NOMO-1 (cell line): Measurements from ENCODE around the gene GCC2.
"Not testable (repeated sequence)": the region's sequence is repeated elsewhere in the genome, so short reads cannot be mapped to it uniquely, and the experiment has no call there.

ENCODE experiments used
- DNase-seq, 2 experiments: peaks; one replicate each; lab custom pipeline; 2025; ENCODE audit not compliant: unreplicated experiment in 2 of 2; lab: John Stamatoyannopoulos, UW

The GCC2 gene

DNA sequence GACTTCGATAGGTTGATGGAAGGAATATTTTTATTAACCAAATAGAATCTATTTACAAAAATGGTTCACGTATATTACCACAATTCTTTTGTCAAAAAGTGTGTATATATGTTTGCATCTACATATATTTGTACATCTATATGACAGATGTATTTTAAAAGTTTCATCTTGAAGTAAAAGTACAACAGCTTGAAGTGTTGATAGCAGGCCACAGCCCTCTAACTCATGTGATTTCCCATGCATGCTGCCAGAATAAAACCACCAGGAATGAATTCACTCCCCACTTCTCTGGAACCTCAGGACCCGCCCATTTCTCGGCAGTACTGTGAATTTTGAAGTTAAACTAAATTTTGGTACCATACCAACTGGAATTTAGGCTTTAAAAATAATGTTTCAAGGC lies 58.6 kb downstream of the GCC2 start:
- not testable (repeated sequence) for DNase-seq

DNA sequence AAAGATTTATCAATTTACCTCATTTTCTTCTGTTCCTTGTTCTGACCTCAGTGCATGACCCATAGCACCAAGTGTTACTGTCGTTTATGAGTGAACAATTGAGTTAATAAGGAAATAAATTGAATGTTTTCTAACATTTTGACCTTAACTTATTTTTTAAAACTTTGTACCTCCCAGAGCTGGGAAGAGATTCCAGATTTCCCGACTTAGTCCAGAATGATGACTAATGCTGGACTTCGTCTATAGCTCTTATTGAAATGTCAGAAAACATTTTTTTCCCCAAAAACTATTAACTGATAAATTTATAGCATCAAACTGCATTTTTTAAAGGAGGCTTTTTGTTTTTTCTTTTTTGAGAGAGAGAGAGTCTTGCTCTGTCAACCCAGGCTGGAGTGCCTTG lies 63.4 kb downstream of the GCC2 start:
- not testable (repeated sequence) for DNase-seq

DNA sequence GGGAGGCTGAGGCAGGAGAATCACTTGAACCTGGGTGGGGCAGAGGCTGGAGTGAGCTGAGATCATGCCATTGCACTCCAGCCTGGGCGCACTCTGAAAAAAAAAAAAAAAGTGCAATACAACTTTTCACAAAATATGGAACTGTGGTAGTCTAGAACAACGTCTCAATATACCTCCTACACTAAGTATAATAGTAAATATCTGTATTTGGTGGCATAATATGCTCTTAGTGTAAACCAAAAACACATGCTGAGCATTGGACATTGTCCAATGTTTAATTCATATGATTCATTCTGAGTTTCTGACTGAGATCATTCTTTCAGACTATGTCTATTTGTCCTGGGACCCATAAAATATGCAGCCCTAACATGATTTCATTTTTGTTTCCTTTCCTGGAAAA lies 65.5 kb downstream of the GCC2 start:
- not testable (repeated sequence) for DNase-seq

DNA sequence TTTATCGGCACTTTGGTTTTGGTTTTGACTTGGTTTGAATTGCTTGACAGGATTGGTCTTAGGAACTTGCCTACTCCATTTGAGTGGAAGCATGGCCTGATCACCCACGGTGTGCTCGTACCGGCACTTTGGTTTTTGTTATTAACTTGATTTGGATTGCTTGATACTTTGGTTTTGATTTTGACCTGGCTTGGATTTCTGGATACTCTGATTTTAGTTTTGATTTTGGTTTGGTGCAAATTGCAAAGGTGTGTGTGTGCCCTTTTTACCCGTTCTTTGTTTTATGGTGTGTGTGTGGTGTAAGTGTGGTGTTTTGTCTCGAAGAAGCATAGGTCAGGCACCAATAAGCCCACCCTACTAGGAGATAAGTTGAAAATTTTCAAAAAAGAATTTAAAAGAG lies 75.7 kb downstream of the GCC2 start:
- not testable (repeated sequence) for DNase-seq

DNA sequence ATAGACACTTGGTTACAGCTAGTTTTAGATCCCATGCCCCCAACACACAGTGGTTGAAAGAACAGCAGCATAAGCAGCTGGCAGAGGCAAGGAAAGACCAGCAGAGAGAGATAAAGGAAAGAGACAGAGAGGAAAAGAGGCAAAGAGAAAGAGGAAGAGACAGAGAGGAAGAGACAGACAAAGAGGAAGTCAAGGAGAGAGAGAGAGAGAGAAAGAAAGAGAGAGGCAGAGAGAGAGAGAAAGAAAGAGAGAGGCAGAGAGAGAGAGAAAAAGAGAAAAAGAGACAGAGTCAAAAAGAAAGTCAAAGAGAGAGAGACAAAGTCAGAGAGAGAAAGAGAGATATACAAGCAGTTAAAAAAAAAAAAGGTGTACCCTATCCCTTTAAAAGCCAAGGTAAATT lies 76.3 kb downstream of the GCC2 start:
- DNase-seq: not testable (repeated sequence)

DNA sequence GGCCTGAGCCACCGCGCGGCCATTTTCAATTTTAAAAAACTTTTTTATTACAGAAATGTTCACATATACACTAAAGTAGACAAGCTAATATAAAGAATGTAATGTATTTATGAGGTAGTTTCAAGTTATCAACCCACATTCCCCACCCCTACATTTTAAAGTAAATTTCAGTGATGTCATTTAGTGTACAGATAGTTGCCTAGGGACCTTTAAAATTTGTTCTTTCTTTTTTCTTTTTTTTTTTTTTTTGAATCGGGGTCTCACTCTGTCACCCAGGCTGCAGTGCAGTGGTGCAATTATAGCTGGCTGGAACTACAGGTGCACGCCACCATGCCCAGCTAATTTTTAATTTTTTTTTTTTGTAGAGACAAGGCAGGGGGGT lies 82.7 kb downstream of the GCC2 start:
- no peak for DNase-seq

DNA sequence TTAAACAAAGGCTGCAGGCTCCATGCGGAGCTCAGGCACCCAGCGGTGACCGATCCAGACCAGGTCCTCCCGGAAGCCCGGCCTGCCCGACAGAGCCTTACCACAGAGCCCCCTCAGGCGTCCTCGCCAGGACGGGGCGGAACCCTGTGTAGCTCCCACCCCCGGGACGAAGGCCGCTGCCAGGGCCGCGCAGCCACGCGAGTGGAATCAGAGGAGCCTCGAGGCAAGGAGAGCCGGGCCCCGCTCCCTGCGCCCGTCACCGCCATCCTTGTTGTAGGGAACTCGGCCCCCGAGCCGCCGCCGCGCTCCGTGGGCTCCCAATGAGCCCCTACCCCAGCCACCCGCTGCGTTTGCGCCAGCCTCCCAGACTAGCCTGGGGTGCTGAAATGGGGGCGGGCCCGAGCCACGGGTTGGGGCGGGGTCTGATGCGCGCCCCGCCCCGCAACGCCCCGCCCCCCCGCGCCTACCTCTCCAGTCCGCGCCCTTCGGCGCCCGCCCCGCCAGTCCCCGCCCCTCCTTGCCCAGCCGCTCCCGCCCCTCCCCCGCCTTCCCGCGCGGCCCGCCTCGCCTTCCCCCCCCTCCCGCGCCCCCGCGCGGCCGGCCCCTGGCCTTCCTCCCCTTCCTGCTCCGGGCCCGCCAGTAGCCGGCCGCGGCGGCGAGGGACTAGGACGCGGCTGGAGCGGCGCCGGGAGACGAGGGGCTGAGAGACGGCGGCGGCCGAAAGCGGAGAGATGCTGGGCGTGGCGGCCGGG lies 85.0 kb downstream of the GCC2 start, which contains the start of gene LIMS1:
Gene LIMS1 (plus strand): TSS at position 639 of the 752 bp plus-strand sequence. CDS start 93 bp downstream, at position 732.
- peak; percentile 72 to 83 for DNase-seq

DNA sequence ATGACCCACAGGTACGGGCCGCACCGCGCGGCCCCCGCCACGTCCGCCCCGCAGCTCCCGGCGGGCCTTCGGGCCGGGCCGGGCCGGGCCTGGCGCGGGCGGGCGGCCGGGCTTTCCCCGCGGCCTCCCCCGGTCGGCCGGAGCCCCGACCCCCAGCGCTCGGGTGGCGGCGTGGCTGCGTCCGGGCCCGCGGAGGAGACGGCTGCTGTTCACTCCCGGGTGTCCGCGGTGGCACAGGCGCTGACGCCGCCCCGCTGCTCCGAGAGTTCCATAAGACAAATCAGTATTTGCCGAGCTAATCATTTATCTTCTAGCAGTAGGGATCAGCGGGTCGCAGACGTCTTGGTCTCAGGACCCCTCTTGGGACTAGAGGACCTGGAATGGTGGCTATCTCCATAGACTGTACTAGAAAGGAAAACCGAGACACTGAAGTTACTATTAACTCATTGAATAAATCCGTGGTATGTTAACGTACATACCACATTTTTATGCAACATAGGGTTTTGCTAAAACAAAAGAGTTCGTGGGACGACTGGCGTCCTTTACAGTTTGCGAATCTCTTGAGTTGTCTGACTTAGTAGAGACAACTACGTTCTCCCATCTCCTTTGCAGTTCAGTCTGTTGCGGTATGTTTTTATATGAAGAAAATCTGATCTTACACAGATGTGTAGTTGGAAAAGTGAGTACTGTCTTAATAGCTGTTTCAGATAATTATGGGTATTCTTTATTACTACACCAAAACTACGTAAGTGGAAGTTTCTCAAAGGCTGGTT lies 85.8 kb downstream of the GCC2 start:
- peak; percentile 31 to 55 for DNase-seq

DNA sequence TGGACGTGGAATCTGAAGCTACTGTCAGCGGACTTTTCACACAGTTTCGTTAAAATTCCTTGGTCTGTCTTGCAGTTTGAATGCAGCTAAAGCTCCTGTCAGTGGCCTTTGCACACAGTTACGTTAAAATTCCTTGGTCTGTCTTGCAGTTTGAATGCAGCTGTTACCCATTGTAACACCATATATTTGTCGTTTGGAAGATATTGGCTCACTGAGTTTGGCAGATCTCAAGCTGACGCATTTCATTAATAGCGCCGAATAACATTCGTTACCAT lies 86.3 kb downstream of the GCC2 start:
- no peak for DNase-seq

DNA sequence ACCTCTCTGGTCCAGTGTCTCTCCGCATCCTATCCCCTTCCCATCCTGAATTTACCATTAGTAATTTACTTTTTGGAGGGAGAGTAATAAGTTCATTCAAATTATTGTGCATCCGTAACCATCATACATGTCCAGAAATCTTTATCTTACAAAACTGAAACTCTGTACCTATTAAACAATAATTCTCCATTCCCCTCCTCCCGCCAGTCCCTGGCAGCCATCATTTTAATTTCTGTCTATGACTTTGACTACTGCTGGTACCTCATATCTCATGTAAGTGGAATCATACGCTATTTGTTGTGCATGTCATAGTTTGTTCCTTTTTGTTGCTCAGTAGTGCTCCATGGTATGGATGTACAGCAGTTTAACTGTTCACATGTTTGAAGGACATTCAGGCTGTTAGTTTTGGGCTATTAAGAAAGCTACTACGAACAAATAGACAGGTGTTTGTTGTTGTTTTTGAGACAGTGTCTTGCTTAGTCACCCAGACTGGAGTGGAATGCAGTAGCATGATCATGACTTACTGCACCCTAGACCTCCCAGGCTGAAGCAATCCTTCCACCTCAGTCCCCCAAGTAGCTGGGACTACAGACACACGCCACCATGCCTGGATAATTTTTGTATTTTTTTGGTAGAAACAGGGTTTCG lies 87.3 kb downstream of the GCC2 start:
- DNase-seq: no peak

DNA sequence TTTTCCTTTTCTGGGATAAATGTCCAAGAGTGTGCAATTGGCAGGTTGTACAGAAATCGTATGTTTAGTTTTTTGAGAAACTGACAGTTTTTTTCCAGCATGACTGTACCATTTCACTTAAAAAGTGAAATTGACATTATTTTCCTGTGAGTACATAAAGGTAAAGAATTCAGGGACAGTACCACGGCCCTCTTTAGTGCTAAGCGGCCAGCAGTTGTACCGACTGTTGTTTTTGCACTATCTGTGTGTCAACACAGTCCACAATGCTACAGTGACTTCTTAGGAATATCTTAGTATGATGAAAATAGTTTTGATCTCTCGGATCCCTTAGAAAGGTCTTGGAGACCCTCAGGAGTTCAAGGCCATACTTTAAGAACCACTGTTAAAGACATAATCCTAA lies 87.9 kb downstream of the GCC2 start:
- DNase-seq: no peak

DNA sequence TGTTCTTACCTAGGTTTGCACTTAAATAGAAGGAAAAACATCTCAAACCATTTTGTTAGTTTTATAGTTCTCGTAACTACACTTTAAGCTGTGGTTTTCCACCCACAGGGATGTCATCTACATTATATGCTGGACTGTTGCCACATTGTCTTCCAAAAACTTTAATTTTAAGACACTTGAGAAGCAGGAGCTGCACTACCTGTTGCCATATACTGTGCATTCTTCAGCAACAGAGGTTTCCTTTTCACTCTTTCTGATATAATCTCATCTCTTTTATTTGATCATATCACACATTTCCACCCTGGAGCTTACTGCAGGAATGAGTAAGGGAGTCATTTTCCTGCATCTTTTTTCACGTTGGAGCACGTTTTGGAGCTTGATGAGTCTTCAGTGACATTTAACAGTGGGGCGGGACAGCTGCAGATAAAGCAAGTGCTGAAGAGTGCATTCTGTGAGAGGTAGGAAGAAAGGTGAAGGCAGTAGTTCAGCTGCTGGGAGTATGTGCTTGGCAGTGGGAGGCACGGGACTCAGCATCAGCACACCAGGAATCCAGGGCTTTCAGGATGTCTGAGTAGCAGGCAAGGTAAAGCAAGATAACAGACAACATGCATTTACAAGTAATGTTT lies 89.1 kb downstream of the GCC2 start:
- no peak for DNase-seq

DNA sequence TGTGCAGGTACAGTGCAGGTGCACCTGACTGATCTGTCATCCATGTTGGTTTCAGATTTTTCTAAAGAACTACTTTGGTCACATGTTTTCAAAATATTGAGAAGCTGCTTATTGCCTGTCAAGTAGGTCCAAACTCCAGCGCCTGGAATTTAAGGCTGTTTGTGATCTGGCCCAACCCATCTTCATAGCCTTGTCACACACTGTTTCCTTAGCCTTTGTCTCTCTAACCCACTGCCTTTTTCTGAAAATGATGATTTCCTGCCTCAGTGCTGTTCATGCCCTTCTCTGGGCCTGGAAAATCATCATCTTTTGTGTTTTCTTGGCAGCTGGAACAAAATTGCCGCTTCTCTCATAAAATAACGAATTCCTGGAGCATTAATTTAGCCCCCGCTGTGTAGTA lies 92.4 kb downstream of the GCC2 start:
- no peak for DNase-seq

DNA sequence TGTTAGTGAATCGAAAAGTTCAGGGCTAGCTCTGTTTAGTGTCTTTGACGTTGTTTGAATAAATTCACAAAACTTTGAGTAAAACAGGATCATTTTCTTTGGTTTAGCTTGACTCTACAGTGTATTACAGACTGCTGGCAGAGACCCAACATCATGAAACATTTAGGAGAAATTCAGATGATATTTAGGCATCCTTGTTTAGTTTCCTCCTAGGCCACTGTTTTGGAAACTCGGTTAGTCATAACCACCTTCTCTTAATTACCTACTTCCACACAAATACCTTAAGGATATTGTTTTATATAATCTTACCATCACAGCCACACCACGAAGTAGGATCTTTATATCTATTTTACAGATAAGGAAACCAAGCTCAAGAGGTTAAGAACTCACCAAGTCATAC lies 93.1 kb downstream of the GCC2 start:
- DNase-seq: no peak

DNA sequence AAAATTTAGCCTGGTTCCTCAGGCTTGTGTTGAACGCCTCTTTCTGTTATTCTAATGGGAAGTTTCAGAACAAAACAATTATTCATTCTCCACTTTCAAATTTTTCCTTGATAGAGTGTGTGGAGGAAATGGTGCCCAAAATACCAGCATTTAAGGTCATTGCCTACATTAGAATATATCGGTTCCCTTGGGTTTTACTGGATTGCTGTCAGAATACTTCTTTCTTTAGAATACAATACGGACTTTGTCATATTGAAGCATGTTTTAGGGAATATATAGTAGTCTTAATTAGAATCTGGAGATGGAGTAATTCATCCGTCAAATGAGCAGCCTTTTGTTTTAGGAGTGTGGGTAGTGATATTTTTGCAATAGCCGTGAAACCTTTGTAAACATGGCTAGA lies 98.6 kb downstream of the GCC2 start:
- DNase-seq: no peak

DNA sequence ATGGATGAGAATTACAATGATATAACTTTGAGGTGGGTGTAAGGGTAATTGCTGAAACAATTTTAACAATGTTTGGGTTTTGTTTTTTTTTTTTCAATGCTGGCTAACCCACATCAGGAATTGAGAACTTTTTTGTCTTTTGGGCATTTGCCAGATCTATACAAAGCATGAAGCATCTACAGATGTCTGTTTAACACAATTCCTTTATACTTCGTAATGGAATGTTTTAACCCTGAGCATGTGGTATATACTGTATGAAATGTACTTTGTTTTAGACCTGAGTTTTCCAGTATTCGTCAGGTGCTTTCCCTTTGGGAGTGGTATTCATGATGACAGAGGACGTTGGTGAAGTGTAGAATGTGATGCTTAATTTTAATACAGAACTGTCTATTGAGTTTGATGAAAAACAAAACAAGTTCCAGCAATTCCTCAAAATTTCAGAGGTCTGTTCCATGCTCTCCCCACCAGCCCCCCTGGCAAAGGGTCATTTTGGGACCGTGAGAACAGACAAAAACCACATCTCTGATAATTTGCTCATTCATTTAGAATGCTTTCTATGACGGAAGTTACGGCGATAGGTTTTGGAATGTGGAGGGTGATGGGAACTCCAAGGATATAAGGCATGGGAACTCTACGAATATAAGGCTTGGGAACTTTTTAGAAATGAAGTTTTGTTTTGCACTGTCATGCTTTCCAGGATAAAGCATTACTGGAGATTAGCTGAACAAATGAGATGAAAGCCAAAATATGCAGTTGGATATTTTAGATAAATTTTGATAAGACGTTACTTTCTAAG lies 99.4 kb downstream of the GCC2 start:
- no peak for DNase-seq

DNA sequence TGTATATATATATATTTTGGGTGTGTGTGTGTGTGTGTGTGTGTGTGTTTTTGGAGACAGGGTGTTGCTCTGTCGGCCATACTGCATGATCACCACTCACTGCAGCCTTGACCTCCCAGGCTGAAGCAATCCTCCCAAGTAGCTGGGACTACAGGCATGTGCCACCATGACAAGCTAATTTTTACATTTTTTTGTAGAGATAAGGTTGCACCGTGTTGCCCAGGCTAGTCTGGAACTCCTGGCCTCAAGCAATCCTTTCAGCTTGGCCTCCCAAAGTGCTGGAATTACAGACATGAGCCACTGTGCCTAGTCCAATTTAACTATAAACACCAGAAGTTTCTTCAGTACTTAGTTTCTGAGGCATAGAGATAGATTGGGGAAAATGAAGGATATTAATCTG lies 103.6 kb downstream of the GCC2 start:
- DNase-seq: no peak

DNA sequence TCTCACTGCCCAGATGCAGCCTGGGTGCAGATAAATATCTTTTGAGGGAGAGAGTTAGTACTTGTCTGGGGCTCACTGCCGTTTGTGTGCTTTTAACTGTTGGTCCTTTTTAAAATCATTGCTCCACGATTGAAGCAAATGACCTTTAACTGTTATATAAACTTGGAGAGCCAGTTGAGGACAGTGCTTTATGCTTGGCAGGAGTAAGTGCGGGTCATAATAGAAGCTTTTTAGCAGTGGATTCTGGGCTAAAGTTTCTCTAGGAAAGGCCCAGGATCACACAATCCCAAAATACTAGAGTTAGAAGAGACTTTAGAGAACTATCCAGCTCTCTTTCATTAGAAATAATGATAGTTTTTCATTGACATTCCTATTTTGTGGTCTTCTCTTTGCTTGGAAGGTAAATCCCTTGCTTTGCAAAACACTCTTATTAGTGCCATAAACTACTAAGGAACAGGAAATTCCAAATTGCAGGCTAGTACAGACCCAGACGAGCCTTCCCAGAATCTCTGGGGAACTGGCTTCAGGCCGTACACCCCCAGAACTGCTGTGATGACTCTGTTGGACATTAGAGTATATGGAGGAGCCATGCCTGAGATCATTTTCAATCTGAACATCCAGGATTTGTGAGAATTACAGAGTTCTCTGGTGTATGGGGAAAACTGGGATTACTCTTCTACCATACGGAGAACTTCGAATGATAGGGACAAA lies 104.4 kb downstream of the GCC2 start:
- no peak for DNase-seq

DNA sequence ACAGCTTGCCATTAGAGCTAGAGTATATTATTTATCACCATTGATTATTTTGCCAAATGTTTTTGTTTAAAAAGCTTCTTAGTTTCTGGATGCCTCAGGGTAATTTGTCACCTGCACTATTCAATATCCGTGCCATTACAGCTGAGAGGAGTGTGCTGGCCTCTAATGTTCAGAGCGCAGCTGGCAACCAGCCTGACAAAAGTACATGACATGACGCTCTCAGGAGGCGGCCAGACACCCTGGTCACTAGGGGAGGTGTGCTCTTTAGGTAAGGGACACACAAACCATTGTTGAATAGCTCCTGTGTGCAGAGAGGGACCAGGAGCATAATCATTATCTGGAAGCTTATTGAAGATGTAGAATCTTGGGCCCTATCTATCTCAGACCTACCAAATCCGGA lies 105.5 kb downstream of the GCC2 start:
- DNase-seq: no peak

DNA sequence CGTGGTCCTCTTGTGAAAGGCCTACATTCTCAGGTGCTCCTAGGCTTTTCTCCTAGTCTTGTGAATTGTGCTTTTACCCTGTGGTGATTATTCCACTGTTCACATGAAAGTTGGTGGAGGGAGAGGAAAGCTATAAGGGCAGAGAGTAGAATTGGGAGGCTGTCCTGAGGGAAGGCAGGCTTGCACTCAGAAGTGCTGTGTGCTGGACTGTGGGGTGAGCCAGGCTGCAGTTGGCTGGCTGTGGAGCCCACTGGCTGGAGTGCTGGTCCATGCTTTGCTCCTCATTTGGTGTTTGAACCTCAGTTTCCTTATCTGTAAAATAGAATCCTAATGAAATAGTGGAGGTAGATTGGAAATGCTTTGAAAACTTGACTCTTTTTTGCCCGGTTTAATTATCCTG lies 106.6 kb downstream of the GCC2 start:
- DNase-seq: no peak
